ENCODE data around the gene MEIS2.

The MEIS2 gene

GRCh38 chr15:36886191-36886590 lies 214.2 kb downstream of the MEIS2 start:
- no peak for TF ChIP-seq FOXP2 (optimal IDR thresholded peaks at IDR 0.05; ENCODE audit: borderline replicate concordance, extremely low read depth, extremely low read length, insufficient read depth)
- TF ChIP-seq TAF1 (IDR thresholded peaks at IDR 0.05; ENCODE audit: borderline replicate concordance, insufficient read depth, low read length), result no peak
- TF ChIP-seq REST (IDR thresholded peaks at IDR 0.05; ENCODE audit: insufficient read depth in 1 of 2, low read depth in 2 of 2, low read length in 2 of 2), result no peak
- no peak for TF ChIP-seq POLR2AphosphoS5 (IDR thresholded peaks at IDR 0.05; ENCODE audit: low read depth, low read length)
- TF ChIP-seq SIN3A (IDR thresholded peaks at IDR 0.05; ENCODE audit: borderline replicate concordance, insufficient read depth, low read length), result no peak

- TF ChIP-seq SIN3A (IDR thresholded peaks at IDR 0.05; ENCODE audit: borderline replicate concordance, insufficient read depth, low read length), result no peak
- TF ChIP-seq FOXP2 (optimal IDR thresholded peaks at IDR 0.05; ENCODE audit: borderline replicate concordance, extremely low read depth, extremely low read length, insufficient read depth), result no peak
- no peak for TF ChIP-seq TAF1 (IDR thresholded peaks at IDR 0.05; ENCODE audit: borderline replicate concordance, insufficient read depth, low read length)
- no peak for TF ChIP-seq POLR2AphosphoS5 (IDR thresholded peaks at IDR 0.05; ENCODE audit: low read depth, low read length)
Measured at GRCh38 chr15:36885771-36886170, 214.6 kb downstream of the MEIS2 start.

GRCh38 chr15:36884936-36885635 lies 215.3 kb downstream of the MEIS2 start:
- TF ChIP-seq FOXP2 (optimal IDR thresholded peaks at IDR 0.05; ENCODE audit: borderline replicate concordance, extremely low read depth, extremely low read length, insufficient read depth) (no peak), SIN3A (IDR thresholded peaks at IDR 0.05; ENCODE audit: borderline replicate concordance, insufficient read depth, low read length) (no peak)

GRCh38 chr15:36884518-36884875 lies 215.9 kb downstream of the MEIS2 start:
- no peak for TF ChIP-seq FOXP2 (optimal IDR thresholded peaks at IDR 0.05; ENCODE audit: borderline replicate concordance, extremely low read depth, extremely low read length, insufficient read depth)
- no peak for TF ChIP-seq TAF1 (IDR thresholded peaks at IDR 0.05; ENCODE audit: borderline replicate concordance, insufficient read depth, low read length)
- TF ChIP-seq POLR2AphosphoS5 (IDR thresholded peaks at IDR 0.05; ENCODE audit: low read depth, low read length), result no peak
- no peak for TF ChIP-seq SIN3A (IDR thresholded peaks at IDR 0.05; ENCODE audit: borderline replicate concordance, insufficient read depth, low read length)
- TF ChIP-seq REST (IDR thresholded peaks at IDR 0.05; ENCODE audit: insufficient read depth in 1 of 2, low read depth in 2 of 2, low read length in 2 of 2), result no peak

GRCh38 chr15:36883713-36884517 lies 216.4 kb downstream of the MEIS2 start:
- no peak for TF ChIP-seq FOXP2 (optimal IDR thresholded peaks at IDR 0.05; ENCODE audit: borderline replicate concordance, extremely low read depth, extremely low read length, insufficient read depth)
- TF ChIP-seq TAF1 (IDR thresholded peaks at IDR 0.05; ENCODE audit: borderline replicate concordance, insufficient read depth, low read length), result no peak
- TF ChIP-seq SIN3A (IDR thresholded peaks at IDR 0.05; ENCODE audit: borderline replicate concordance, insufficient read depth, low read length), result no peak
- TF ChIP-seq REST (IDR thresholded peaks at IDR 0.05; ENCODE audit: insufficient read depth in 1 of 2, low read depth in 2 of 2, low read length in 2 of 2), result no peak
- no peak for TF ChIP-seq POLR2AphosphoS5 (IDR thresholded peaks at IDR 0.05; ENCODE audit: low read depth, low read length)
